Activated CD8-positive, alpha-beta memory T cell treated with anti-CD3 and anti-CD28 coated beads, Interleukin-2, amount 50 U/mL, for 48 hours (primary cell): ENCODE measurements around the gene RHOV.

ENCODE experiments used
- DNase-seq: peaks from one replicate; pipeline ENCODE4 v3.0.0-alpha.2; 2020

RHOV gene, protein sequence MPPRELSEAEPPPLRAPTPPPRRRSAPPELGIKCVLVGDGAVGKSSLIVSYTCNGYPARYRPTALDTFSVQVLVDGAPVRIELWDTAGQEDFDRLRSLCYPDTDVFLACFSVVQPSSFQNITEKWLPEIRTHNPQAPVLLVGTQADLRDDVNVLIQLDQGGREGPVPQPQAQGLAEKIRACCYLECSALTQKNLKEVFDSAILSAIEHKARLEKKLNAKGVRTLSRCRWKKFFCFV

DNA sequence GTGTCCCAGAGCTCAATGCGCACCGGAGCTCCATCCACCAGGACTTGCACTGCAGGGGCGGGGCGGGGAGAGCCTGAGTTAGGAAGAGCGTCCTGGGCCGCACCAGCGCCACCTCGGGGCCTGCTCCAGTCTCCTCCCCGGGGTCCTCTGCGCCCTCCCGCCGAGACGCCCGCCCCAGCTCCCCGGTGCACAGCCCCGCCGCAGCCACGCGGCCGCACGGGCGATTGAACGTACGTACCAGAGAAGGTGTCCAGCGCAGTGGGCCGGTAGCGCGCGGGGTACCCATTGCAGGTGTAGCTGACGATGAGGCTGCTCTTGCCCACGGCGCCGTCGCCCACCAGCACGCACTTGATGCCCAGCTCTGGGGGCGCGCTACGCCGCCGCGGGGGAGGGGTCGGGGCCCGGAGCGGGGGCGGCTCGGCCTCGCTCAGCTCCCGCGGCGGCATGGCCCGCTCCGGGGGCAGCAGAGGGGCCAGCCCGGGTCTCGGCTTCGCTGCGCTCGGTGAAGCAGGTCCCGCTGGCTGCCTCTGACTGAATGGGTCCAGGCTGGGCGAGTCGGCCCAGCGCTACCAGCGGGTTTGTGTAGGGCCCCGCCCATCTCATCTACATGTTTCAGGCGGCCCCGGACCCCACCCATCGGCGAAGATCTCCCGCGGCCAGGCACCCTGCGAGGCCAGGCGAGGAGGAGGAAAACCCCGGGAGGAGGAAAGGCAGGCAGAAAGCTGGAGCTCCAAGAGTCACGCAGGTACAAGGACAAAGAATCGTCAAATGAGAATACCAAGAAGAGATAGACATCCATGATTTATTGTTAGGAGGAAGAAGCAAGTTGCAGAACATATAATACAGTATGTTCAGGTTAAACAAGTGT is at the start of gene RHOV:
Gene RHOV (minus strand): TSS at position 541 of the 868 bp plus-strand sequence. CDS start 95 bp downstream, at position 446.
- DNase-seq = peak; percentile 78

DNA sequence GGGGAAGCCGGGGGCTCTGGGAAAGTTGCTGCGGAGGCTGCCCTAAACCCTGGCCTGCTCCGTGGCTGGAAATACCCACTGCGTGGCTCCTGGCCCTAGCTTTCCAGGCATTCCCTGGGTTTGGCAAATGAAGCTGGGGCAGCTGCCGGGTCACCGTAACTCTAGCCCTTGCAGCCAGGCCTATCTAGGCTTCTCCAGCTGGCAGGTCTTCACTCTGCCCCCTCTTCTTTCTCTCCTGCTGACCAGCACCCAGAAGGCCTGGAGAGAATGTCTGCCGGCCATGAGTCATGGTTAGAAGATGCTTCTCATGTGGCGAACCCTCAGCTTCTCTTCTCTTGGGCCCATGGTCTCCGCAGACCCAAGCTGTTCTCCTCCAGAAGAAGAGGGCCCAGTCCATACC is 49.5 kb upstream of the RHOV start:
- no peak for DNase-seq

DNA sequence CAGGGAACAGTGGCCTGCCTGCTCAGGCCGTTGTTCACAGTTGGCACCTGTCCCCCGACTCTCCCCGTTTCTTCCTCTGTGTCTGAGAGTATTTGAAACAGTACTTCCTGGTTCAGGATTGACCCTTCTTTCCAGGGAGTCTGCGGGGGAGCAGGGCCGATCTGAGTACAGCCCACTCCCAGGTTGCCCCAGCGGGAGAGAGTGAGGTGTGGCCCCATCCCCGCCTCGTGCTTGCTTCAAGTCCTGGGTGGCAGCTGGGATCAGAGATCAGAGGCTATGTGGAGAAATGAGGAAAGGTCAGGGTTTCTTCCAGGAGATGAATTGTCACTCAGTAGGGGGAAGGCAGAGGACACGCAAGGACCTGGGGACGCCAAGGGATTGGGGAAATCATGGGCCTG is 48.6 kb upstream of the RHOV start:
- no peak for DNase-seq

DNA sequence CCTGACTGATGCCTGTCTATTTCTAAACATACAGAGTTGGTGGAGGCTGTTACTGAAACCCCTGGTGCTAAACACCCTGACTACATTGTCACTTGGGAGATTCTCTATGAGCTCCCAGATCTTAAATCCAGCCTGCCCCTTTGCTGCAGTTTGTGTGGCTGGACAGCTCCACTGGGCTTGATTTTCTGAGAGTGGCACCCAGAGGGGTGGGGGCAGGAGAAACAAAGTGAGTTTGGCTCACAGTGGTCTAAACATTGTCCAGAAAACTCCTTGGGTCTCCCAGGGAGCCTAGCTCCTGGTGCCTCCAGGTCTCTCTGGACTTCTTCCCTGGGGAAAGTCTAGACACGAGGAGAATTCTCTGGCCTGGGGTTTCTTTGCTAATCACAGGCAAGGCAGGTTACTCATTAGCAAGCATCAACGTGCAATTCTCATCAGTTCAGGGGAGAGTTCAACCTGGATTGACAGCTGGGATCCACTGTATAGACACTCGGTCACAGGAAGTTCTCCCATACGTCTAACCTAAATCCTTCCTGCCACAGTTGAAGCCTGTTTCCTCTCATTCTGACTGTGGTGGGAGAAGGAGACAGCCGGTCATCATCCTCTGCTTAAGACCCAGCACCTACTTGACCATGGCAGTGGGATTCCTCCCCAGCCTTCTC is 48.0 kb upstream of the RHOV start:
- DNase-seq = no peak

DNA sequence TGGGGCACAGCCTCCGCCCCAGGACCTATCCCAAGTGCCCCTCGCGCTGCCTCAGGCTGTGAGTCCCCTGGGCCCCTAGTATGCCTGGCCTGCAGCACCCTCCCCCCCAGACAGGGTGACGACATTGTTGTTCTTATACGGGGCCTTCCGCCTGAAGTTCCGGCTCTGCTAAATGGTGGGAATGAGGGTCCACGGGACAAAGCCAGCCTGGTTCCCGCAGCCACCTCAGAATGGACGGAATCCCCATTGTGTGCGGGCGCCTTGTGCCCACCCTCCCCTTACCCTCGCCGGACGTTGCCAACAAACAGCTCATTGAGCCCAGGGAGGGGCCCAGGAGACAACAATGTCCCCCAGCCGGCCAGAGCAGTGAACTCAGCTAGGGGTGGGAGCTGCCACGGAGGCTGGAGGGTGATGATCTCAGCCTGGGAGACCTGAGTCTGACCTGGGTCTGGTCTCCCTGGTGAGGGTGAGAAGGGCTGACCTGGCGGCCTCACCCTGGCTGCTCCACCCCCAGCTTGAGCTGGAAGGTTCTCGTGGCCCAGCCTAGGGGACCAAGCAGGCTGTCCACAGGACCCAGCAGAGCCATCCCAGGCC is 44.9 kb upstream of the RHOV start:
- DNase-seq = no peak

DNA sequence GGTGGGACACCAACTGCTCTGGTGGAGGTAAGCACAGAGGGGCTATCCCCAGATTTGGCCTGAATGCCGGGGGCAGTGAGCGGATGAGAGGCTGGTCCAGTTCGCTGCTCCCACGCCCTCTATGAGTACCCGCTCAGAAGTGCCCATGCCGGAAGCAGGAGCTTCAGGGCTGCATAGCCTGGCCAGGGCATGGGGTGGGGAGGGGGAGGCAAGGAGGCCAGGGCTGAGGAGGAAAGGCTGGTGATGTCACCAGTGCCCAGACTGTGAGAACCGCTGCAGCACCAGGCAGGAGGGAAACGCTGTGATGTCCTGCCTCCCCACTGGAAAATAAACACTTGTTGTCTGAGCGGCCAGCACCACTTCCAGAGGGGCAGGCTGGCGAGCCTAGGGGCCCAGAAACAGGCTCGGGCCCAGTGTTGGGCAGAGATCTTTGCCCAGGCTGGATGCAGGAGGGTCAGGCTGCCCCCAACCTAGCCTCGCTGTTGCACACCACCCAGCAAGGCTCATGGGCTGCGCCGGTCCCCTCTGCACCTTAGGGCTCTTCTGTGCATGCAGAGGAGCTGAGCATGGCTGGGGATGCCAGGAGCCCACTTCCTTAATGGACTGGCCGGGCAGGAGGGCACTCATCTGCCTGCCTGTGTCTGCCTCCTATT is 44.2 kb upstream of the RHOV start:
- no peak for DNase-seq

DNA sequence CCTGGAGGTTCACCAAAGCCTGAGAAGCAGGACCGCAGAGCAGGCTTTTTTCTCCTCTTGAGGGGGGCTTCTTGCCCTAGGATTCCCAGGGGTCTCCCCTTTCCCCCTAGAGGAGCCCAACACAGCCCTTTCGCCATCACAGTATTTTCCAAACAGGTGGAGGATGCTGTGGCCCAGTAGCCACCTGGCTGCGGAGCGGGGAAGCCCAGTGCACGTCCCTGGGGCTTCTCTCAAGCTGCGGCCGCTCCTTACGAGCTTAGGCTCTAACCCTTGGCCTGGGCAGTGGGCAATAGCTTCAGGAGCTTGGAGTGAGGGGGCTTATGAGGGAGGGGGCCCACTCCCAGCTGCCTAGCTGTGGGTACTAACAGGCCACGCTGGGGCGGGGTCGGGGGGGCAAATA is 43.6 kb upstream of the RHOV start:
- no peak for DNase-seq

DNA sequence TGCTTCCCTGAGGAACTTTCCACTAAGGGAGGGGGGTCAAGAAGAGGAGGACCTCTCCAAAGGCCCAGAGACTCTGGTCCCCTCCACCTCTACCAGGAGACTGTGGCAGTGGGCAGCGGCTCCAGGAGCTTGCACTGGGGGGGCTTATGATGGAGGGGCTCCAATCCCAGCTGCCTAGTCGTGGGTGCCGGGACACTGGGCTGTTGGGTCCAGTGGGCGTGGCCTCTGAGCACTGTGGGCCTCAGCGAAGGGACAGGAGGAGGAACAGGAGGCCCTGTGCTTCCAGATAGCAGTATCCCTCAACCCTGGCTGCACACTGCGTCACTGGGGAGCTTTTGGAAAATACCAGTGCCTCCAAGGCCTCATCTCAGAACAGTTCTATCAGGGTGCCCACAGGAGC is 41.6 kb upstream of the RHOV start:
- DNase-seq = no peak

DNA sequence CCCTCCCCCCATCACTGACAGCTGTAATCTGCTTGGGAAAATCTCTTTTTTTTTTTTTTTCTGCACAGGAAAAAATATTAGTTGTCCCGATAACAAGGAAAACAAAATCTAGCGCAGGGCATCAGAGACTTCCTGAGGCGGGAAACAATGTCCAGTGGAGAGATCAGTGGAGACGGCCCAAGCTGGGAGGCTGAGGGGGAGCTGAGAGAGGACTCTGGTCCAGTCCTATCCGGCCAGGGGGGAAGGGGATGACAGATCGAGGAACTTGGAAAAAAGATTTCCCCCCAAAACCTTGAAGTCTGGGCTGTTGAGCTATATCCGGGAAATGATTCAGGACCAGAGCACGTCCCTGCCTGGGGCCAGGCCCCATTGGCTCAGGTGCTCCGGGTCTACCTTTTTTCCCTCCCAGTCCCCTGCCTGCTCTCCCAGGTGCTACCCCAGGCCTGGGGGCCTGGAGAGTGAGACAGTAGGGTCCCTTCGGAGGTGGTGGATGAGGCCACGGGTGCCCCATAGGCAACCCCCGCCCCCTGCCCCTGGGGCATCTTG is 41.2 kb upstream of the RHOV start:
- no peak for DNase-seq

DNA sequence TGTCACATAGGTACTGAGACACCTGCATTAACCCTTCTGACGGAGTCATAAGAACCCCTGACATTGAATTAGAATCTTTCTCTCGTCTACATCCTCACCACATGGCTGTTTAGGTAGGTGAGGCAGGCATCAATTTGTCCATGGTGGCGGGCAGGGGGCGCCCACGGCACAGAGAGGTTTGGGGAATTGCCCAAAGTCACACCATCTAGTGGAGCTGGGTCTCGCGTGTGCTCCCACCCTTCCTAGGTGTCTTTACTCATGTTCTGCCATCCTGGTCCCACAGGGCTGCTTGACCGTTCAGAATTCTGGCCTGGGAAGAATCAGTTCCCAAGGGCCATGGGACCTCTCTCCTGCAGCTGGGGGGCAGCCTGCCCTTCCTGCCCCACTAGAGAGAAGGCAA is 40.5 kb upstream of the RHOV start:
- no peak for DNase-seq

DNA sequence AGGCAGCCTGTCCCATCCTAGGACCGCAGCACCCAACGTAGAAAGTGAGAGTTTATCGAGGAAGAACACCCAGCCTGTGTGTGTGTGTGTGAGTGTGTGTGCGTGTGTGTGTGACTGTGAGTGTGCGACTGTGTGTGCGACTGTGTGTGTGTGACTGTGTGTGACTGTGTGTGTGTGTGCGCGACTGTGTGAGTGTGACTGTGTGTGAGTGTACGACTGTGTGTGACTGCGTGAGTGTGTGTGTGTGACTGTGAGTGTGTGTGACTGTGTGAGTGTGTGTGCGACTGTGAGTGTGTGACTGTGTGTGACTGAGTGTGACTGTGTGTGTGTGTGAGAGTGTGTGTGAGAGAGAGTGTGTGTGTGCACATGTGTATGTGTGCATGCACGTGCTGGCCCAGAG is 40.0 kb upstream of the RHOV start:
- DNase-seq = no peak

DNA sequence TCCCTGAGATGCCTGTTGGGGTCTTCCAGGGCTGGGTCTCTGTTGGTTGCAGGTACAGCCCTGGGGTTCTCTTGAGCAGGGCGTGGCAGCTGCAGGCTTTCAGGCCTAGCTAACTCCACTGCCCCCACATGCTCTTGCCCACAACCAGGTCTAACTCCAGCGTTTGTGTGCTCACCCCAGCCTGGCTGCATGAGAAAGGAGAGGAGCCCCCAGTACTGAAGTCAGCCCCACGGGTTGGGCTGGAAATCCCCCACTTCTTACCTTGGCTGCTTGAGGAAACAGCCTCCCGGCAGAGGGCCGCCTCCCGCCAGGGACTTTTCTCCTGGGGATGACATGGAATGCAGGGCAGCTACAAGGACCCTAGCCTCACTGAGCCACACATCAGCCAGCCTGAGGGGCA is 38.4 kb upstream of the RHOV start:
- no peak for DNase-seq

DNA sequence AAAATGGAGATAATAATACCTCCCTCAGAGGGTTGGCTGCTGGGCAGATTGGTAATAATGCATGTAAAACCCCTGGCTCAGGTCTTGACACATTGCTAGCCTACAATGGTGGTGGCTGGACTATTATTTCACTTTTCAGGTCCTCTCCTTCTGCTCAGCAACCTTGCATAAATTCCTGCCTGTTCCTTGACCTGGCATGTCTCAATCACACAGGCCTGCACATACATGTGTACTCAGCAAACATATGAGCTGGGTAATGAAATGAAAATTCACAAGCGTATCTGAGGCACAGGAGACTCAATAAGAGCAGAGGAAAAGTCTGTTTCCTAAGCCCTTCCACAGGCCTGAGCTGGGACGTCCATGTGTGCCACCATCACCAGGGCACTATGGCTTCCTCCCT is 37.7 kb upstream of the RHOV start:
- DNase-seq = no peak

DNA sequence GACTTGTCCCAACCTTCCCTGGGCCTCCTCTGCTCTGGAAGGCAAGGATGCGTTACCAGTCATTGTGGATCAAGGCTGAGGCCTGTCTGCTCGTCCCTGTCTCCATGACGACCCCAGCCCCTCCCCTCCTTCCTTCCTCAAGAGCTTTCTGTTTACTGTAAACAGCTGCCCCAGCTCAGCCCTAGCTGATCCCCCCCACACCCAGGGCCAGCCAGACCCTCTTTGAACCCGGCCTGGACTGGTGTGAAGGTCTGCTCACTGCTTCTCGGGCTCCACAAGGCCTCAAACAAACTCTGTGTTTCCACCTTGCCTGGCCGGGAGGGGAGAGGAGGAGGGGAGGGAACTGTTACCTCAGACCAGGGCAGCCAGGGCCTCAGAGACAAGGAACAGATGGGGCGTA is 37.1 kb upstream of the RHOV start:
- DNase-seq = no peak

DNA sequence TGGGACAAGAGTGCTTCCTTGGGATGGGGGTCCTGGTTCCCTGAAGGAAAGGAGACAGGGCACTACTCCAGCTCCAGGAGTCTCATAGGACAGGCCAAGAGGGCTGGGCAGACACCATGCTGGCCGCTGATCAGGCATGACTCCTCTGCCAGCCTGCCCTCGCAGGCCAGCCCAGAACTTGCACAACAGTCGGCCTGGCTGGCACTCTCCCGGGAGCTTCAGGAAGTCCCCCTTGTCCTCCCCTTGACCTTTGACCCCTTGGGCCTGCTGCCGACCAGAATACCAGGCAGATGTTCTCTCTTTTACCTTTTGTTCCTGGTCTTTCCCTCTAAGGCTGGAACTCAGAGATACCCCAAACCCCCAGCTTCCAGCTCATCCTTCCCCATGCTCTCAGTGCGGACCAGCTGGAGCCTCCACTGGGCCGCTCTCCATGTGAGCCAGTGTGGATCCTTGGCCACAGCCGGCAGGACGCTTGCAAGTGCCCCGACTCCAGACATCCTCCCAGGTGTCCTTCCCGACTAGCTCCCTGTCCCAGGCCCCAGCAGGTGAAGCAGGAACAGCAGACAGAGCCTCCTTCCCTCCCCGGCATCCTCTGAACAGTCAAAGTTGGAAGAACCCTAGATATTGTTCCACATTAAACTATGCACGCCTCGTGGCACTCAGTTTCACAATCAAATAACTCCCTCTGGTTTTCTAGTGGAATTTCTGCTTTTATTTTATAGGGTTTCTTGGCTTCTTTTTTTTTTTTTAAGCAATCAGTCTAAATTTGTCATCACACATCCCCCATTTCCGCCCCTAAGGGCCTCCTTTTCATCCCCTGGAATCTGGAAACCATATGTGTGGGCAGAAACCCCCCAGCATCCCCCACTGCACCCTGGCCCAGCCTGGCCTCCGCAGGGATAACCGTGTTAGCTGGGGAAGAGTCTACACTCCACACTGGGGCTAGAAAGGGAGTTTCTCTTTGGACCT is 35.9 kb upstream of the RHOV start:
- no peak for DNase-seq

DNA sequence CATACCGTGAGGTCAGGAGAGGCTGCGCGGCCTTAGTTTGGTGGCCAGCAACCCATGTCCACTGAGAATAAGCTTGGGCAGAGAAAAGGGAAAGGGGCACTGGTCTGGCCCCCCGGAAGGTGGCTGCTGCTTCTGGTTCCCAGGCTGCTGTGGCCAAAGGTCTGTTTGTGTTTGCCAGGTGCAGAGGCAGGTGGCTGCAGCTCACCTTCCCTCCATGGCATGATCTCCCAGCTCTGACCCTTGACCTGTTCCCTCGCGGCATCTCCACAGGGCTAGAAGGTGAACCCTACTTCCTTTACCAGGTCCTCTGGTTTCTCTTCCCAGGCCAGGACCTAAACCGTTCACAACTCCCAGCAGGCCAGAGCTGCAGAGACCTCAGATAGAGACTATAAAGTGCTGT is 34.1 kb upstream of the RHOV start:
- no peak for DNase-seq

DNA sequence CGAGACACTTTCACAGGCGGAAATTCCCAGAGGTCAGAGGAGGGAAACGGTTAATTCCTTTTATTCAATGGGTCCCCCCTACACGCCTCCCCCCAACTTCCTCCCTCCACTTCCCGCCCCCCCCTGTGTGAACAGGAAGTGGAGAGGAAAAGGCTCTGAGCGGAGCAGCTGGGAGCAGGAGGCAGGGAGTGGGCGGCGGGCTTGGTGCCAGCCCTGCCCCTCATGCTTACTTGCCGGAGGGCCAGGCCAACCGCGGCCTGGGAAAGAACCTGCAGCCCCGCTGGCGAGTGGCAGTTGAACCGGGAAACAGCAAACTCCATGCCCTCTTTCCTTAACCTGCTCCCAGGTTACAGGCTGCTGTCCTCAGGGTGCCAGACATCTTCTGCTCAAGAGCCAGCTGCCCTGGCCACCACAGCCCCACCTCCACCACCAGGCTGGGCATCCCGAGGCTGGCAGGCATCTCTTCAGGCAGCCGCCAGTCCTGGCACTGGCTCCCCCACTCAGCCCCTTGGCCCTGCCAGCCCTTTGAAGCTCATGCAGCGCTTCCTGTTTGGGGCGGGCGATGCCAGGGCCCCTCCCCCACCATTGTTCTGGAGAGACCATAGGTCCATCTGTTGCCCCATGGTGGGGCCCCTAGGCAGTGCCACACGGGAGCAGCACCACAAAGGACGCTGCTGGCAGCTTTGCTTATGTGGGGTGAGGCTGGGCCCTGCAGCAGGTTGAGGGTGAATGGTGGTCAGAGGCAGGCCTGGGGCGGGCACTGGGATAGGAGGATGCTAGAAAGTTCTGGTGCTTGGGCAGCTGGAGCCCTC is 33.2 kb upstream of the RHOV start:
- no peak for DNase-seq

DNA sequence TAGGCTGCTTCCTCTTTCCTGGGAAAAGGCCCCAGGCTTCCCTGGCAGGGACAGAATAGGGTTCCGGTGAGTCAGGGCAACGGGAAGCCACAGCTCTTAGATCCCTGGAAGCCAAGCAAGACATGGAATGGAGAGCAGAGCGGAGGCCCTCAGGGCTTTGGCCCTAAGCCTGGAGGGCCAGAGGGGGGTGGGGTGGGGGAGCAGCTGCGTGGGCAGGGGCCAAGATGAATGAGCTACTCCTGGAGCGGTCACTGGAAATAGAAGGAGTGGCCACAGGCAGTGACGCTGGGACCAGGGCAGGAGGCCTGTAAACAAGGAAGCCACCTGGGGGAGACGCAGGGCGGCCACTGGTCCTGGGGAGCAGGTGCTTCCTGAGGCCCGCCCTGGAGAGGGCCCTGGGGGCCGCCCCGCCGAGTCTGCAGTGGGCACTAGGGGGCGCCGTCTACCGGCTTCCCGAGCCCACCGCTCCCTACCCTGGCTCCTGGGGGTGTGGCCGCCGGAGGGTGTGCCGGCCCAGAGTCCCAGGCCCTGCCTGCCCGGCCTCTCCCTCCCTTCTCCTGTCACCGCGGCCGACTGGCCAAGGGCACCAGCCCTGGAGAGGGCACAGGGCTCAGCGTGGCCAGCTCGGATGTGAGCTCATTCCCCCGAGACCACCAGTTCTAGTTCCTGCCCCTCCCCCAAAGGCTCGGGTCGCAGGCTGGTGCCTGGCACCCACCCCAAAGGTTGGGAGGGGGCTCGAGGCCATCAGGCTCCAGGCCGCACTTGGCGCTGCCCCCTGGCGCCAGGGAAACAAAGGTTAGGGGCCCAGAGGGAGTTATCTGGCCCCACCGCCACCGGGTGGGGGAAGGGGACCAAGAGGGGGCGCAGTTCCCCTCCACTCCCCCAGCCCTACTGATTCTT is 32.3 kb upstream of the RHOV start:
- peak; percentile 95 for DNase-seq

DNA sequence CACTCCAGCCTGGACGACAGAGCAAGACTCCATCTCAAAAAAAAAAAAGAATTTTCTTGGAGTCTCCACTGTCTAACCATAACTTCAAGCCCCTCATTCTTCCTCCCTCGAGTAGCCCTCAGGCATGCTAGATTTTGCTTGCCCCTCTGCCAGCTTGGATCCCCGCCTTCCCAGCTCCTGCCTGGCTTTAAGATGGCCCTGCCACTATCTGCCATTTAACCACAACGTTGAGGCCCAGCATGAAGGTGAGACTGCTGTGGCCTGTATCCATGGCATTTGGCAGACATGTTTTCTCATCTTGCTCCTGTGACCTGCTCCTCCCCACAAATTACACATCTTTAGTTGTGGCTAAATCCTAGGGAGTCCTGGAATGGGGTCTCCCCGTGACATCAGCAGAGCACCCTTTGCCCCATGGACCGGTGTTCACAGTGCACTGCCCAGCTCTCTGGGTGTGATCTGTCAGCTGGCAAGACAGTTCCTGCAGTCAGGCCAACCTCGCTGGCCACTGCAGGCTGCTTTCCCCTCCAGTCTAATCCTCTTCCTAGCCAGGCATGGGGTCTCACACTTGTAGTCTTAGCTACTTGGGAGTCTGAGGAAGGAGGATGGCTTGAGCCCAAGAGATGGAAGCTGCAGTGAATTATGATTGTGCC is 30.6 kb upstream of the RHOV start:
- no peak for DNase-seq
